KMS-11 (cell line): Measurements from ENCODE around the gene EPC2.
"Not testable (repeated sequence)": the region's sequence is repeated elsewhere in the genome, so short reads cannot be mapped to it uniquely, and the experiment has no call there.

Source experiments
- H2AFZ ChIP-seq: fragments of 200-600 bp; sonication (generic); 2 replicates; pipeline ENCODE4 v1.6.1; 2016; ENCODE audit warnings: antibody characterized with exemption, mixed run types, low read depth
- H3K27ac ChIP-seq: fragments of 200-600 bp; sonication (generic); 2 replicates; pipeline ENCODE4 v1.6.1; 2016; ENCODE audit warnings: mild to moderate bottlenecking, mixed run types
- H3K27me3 ChIP-seq: fragments of 200-600 bp; sonication (generic); 2 replicates; pipeline ENCODE4 v1.6.1; 2017; ENCODE audit warnings: mild to moderate bottlenecking, low read depth, mixed run types, moderate library complexity; ENCODE audit not compliant: insufficient read depth
- H3K36me3 ChIP-seq: fragments of 200-600 bp; sonication (generic); 2 replicates; pipeline ENCODE4 v1.6.1; 2017; ENCODE audit warnings: mild to moderate bottlenecking, mixed run types; ENCODE audit not compliant: insufficient read depth
- H3K4me1 ChIP-seq: fragments of 200-600 bp; sonication (generic); 2 replicates; pipeline ENCODE4 v1.6.1; 2016; ENCODE audit warnings: mild to moderate bottlenecking, low read depth, mixed run types; ENCODE audit not compliant: poor library complexity, severe bottlenecking
- H3K4me2 ChIP-seq: fragments of 200-600 bp; sonication (generic); 2 replicates; pipeline ENCODE4 v1.7.0; 2016; ENCODE audit warnings: mild to moderate bottlenecking, mixed run types
- H3K4me3 ChIP-seq: fragments of 200-600 bp; sonication (generic); IDR thresholded peaks from 2 replicates; pipeline ENCODE4 v1.6.1; 2017; ENCODE audit warnings: low read depth, low read length, mixed read lengths; ENCODE audit not compliant: insufficient read depth
- H3K79me2 ChIP-seq: fragments of 200-600 bp; sonication (generic); 2 replicates; pipeline ENCODE4 v1.6.1; 2016; ENCODE audit warnings: low read depth, mixed run types; ENCODE audit not compliant: insufficient read depth
- H3K9ac ChIP-seq: fragments of 200-600 bp; sonication (generic); 2 replicates; pipeline ENCODE4 v1.6.1; 2016; ENCODE audit warnings: mild to moderate bottlenecking, mixed run types
- H4K20me1 ChIP-seq: fragments of 200-600 bp; sonication (generic); 2 replicates; pipeline ENCODE4 v1.6.1; 2016; ENCODE audit warnings: mild to moderate bottlenecking, mixed run types; ENCODE audit not compliant: insufficient read depth
- CTCF ChIP-seq: fragments of 200-600 bp; sonication (generic); conservative IDR thresholded peaks from 2 replicates; pipeline ENCODE4 v1.6.1; 2017; ENCODE audit warnings: low read depth, mild to moderate bottlenecking, antibody characterized with exemption, low read length, moderate library complexity, mixed read lengths

The EPC2 gene

DNA sequence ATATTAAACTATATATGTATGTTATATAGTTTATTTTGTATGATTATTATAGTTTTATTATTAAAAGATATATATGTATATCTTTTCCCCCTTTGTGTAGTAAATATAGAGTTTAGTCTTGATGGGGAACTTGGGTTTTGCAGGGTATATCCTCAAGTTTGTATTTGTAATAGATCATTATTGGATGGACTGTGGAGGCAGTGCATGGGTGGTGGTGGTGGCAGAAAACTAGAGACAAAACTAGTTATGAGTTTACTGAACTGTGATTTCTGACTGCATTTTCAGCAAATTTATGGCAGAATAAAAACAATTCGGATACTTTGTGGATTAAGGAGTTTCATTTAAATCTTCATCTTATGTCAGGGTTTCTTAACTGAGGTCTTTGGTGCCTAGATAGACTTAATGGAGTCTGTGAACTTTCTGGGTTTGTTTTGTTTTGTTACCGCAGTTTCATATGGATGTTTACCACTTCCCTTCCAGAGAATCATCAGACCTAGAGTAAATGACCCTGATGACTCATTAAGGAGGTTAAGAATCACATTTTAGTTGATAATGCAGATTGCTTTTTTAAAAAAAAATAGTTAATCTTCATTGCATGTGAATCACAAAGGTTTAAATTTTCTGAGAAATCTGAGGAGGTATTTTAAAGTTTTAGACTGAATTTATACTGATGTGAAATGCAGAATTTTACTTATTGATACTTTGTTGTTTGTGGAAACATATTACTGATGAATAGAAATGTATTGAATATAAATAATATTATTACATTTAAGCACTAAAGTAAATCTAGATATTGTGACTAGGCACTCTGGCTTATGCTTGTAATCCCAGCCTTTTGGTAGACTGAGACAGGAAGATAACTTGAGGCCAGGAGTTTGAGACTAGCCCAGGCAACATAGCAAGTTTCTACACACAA is 14.5 kb downstream of the EPC2 start:
- peaks cover 76% of the 10 kb centered on the region for H3K79me2 ChIP-seq
- no peaks in the 10 kb centered on the region for H3K36me3 ChIP-seq

GRCh38 chr2:148660999-148661398 is 16.4 kb downstream of the EPC2 start:
- H3K9ac ChIP-seq: no peak overlapping the region
- H4K20me1 ChIP-seq: peaks cover 14% of the 10 kb centered on the region
- H2AFZ ChIP-seq: no peak overlapping the region
- no peak overlapping the region for H3K4me2 ChIP-seq
- no peaks in the 10 kb centered on the region for H3K27me3 ChIP-seq
- H3K36me3 ChIP-seq: no peaks in the 10 kb centered on the region
- peaks cover 57% of the 10 kb centered on the region for H3K4me1 ChIP-seq
- no peak overlapping the region for H3K4me3 ChIP-seq
- H3K27ac ChIP-seq: no peak overlapping the region
- TF ChIP-seq CTCF: no peak
- H3K79me2 ChIP-seq: peaks cover 76% of the 10 kb centered on the region

More for the DNA sequence above, 14.5 kb downstream of the EPC2 start:
- peak overlapping the region; percentile 75 for H3K4me2 ChIP-seq
- TF ChIP-seq CTCF: no peak
- H2AFZ ChIP-seq: no peak overlapping the region
- H3K9ac ChIP-seq: no peak overlapping the region
- peaks cover 53% of the 10 kb centered on the region for H3K4me1 ChIP-seq
- H3K4me3 ChIP-seq: no peak overlapping the region
- peak overlapping the region; percentile 40; the same call in 1 of the 2 replicates for H3K27ac ChIP-seq
- H3K27me3 ChIP-seq: no peaks in the 10 kb centered on the region
- H4K20me1 ChIP-seq: peaks cover 7% of the 10 kb centered on the region; the same call in 1 of the 2 replicates

DNA sequence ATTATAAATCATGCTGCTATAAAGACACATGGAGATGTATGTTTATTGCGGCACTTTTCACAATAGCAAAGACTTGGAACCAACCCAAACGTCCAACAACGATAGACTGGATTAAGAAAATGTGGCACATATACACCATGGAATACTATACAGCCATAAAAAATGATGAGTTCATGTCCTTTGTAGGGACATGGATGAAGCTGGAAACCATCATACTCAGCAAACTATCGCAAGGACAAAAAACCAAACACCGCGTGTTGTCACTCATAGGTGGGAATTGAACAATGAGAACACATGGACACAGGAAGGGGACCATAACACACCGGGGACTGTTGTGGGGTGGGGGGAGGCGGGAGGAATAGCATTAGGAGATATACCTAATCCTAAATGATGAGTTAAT is 17.8 kb downstream of the EPC2 start:
- peaks cover 24% of the 10 kb centered on the region for H4K20me1 ChIP-seq
- peaks cover 58% of the 10 kb centered on the region for H3K4me1 ChIP-seq
- not testable (repeated sequence) for H3K36me3 ChIP-seq

DNA sequence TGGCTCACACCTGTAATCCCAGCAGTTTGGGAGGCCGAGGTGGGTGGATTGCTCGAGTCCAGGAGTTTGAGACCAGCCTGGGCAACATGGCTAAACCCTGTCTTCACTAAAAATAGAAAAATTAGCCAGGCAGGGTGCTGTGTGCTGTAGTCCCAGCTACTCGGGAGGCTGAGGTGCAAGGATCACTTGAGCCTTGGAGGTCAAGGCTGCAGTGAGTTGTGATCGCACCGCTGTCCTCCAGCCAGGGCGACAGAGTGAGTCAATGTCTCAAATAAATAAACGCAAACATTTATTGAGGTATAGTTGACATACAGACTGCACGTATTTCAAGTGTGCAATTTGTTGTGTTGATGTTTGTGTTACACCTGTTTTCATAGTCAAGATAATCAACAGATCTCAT is 19.7 kb downstream of the EPC2 start:
- no peak overlapping the region for H3K9ac ChIP-seq
- H3K4me3 ChIP-seq: no peak overlapping the region
- no peaks in the 10 kb centered on the region for H3K36me3 ChIP-seq
- peaks cover 39% of the 10 kb centered on the region for H4K20me1 ChIP-seq
- H2AFZ ChIP-seq: no peak overlapping the region
- no peak overlapping the region for H3K27ac ChIP-seq
- H3K79me2 ChIP-seq: peaks cover 78% of the 10 kb centered on the region
- no peaks in the 10 kb centered on the region for H3K27me3 ChIP-seq
- no peak overlapping the region for H3K4me2 ChIP-seq
- H3K4me1 ChIP-seq: peaks cover 44% of the 10 kb centered on the region
- TF ChIP-seq CTCF: no peak

More for the DNA sequence above, 17.8 kb downstream of the EPC2 start:
- peaks cover 74% of the 10 kb centered on the region for H3K79me2 ChIP-seq
- H3K27ac ChIP-seq, H3K9ac ChIP-seq, H2AFZ ChIP-seq, H3K4me3 ChIP-seq, H3K4me2 ChIP-seq, H3K27me3 ChIP-seq: not testable (repeated sequence)

DNA sequence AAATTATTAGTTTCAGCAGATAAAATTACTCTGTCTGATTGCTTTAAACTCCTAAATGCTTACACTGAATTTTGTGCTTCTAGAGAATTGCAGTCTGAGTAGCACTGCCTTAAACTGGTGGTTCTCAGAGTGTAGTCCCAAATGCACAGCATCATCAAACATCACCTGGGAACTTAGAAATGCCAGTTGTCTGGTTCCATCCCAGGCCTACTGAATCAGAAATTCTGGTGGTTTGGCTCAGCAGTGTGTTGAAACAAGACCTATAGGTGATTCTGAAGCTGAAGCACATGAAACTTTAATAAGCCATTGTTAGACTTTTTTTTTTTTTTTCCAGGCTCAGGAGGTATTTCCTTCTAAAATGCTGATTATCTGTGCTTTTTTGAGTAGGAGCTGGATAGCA is 22.0 kb downstream of the EPC2 start:
- no peak overlapping the region; the same call in 1 of the 2 replicates for H3K4me2 ChIP-seq
- no peak overlapping the region for H3K27ac ChIP-seq
- H3K4me1 ChIP-seq: peaks cover 21% of the 10 kb centered on the region
- H3K36me3 ChIP-seq: no peaks in the 10 kb centered on the region
- no peak overlapping the region for H3K9ac ChIP-seq
- no peak overlapping the region for H3K4me3 ChIP-seq
- H3K27me3 ChIP-seq: no peaks in the 10 kb centered on the region
- H3K79me2 ChIP-seq: peaks cover 78% of the 10 kb centered on the region
- TF ChIP-seq CTCF: no peak
- H4K20me1 ChIP-seq: peaks cover 38% of the 10 kb centered on the region
- no peak overlapping the region for H2AFZ ChIP-seq
